ENCODE results near the gene B9D1. TPM values are rescaled to one million over a fixed set of nuclear protein-coding genes. Genes with fewer than 3 reads are reported as not detected.

B9D1 gene
- total RNA-seq, 1 experiment from 2014 or later, result 16.2 TPM

- DNase-seq (ENCODE audit: low read depth), result no peak
Measured at GRCh38 chr17:19388791-19389785, 26.6 kb upstream of the B9D1 start.

DNA sequence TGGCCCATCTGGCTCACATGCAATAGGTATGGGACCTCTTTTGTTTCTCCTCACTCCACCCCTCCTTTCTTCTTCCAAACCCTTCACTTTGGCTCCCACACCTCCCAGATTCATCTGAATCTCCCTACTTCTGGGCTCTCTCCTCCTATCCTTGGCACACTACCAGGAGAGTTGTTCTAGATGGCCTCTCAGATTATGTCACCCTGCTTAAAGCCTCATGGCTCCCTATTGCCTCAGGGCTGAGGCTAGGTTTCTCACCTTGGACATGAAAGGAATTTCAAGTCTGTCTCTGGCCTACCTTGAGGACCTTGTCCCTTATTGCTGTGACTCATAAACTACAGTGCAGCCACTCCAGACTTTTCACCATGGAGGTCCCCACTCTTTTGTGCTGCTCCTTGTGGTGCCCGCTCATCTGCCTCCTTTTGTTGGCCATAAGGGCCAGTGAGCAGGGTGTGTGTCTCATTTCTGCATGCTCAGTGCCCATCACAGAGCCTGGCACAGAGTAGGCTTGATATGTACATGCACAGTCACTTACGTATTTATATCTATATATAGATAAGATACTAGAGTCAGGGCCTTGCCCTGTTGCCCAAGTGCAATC, 25.5 kb upstream of the B9D1 start:
- DNase-seq (ENCODE audit: low read depth), result peak; percentile 58

DNA sequence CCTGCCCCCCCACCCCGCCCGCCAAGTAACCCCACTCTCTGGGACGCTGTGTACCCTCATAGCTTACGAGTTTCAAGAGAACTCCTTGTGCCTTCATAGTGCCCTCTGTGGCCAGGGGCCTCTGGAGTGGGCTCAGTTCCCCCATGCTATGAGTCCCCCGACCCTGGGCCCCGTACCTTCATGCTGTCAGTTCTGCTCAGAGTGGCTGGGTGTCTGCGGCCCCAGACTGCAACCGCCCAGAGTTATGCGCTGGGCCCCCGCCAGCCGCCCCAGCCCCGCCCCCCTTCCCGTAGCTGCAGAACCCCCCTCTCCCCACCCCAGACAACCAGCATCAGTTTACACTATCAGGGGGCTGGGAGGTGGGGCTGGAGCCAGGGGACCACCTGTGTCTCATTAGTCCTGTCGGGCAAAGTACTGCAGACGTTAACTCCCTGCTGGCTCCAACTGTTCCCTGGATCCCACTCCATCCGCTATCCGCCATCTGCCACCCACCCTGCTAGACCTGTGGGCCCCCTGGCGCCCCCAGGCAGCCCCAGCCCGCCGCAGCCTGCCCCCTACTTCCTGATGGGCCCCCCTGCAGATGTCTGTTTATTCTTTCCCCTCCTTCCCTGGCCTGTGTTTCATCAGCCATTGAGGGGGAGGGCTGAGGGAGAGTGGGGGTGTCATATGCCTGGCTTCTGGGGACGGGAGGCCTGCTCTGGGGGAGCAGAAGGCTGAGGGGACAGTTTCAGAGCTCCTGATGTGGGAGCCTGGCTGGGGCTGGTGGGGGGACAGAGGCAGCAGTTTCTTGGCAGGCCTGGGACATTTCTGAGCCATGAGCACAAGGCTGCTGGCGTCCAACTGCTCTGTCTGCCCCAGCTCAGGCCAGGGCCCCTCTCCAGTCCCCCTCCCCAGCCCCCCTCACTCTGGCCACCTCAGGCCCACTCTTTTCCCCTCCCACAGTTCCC, 24.7 kb upstream of the B9D1 start, which contains the start of gene MFAP4:
MFAP4 (minus strand) TSS at position 217 of the 947 bp plus-strand sequence; CDS start at position 182, 35 bp downstream.
- DNase-seq (ENCODE audit: low read depth), result peak; percentile 71

DNA sequence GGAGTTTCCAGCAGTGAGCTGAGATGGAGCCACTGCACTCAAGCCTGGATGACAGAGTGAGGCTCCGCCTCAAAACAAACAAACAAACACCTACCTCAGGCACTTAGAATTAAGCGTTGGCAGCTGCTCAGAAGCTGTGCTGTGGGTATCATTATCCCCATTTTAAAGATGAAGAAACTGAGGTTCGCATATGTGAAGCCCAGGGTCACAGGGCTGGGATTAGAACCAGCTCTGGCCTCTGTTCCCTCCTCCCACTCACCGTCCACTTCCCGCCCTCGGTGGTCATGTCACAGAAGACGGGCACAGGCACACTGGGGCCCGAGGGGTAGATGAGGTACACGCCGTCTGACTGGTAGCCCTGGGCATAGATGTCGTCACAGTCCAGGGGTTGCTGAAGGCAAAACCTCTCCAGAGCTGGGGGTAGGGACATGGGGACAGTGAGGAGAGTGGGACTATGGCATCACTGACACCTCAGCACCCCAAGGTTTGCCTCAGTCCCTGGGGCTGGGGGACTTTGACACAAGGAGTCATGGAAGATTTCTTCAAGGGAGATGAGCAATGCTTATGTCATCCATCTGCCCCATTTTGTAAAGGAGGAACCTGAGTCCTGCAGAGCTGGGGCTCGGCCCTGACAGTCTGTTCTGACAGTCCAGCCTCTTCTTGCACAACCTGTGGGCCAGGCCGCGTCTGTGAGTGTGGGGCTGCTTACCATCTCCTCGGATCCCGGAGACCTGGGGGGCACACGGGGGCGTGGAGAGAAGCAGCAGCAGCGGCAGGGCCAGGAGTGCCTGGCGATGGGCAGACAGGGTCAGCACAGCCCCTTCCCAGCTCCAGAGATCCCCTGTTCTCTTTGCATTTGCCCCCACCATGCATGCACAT, 23.8 kb upstream of the B9D1 start:
- peak; percentile 77 for DNase-seq (ENCODE audit: low read depth)

- DNase-seq (ENCODE audit: low read depth), result no peak
Measured at GRCh38 chr17:19385521-19385983, 23.0 kb upstream of the B9D1 start.

- DNase-seq (ENCODE audit: low read depth), result peak; percentile 82
Measured at GRCh38 chr17:19384723-19385391, 22.3 kb upstream of the B9D1 start.

DNA sequence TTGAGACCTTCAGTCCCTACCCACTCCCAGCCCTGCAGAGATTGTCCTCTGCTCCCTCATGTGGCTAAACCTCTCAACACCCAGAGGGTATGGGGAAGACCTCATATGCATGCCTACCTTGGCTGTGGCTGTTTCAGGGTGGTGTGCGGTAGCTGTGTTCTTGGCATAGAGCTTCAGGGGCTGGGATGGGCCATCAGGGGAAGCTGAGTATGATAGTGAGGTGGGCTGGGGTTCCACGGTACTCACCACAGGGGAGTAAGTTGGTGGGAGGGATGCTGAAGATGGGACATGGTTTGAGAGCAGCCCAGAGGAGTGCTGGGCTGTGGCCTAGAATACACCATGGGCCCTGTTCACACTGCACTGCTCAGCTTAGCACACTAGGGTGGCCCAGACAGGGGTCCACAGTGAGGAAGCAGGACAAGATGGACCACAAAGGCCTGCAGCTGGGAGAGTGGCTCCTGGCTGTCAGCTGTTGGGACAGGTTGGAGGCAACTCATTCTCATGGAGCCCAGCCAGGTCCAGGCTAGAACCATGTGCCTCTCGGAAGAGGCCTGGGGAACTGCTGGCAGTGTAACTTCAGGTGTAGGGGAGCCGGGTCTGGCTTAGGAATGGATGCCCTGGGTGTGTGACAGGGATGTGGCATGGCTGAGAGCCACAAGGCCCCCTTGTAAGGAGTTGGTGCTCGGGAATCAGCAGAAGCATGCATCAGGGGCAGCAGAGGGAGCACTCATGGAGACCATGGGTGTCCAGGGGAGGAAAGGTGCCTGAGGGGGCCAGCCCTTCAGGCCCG, 21.4 kb upstream of the B9D1 start:
- DNase-seq (ENCODE audit: low read depth), result no peak

GRCh38 chr17:19382531-19383444, 20.3 kb upstream of the B9D1 start:
- no peak for DNase-seq (ENCODE audit: low read depth)

GRCh38 chr17:19381741-19382444, 19.4 kb upstream of the B9D1 start:
- DNase-seq (ENCODE audit: low read depth), result no peak

DNA sequence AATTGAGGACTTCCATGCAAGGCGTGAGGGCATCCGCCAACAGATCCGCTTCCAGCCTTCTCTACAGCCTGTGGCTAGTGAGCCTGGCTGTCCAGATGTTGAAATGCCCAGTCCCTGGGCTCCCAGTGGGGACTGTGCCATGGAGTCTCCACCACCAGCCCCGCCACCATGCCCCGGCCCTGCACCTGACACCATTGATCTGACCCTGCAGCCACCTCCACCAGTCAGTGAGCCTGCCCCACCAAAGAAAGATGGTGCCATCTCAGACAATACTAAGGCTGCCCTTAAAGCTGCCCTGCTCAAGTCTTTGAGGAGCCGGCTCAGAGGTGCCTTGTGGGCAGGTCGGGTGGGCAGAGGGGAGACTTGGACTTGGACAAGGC, 18.8 kb upstream of the B9D1 start:
- DNase-seq (ENCODE audit: low read depth), result no peak

GRCh38 chr17:19380481-19381301, 18.2 kb upstream of the B9D1 start:
- no peak for DNase-seq (ENCODE audit: low read depth)

- no peak for DNase-seq (ENCODE audit: low read depth)
Measured at GRCh38 chr17:19379361-19380065, 17.0 kb upstream of the B9D1 start.

DNA sequence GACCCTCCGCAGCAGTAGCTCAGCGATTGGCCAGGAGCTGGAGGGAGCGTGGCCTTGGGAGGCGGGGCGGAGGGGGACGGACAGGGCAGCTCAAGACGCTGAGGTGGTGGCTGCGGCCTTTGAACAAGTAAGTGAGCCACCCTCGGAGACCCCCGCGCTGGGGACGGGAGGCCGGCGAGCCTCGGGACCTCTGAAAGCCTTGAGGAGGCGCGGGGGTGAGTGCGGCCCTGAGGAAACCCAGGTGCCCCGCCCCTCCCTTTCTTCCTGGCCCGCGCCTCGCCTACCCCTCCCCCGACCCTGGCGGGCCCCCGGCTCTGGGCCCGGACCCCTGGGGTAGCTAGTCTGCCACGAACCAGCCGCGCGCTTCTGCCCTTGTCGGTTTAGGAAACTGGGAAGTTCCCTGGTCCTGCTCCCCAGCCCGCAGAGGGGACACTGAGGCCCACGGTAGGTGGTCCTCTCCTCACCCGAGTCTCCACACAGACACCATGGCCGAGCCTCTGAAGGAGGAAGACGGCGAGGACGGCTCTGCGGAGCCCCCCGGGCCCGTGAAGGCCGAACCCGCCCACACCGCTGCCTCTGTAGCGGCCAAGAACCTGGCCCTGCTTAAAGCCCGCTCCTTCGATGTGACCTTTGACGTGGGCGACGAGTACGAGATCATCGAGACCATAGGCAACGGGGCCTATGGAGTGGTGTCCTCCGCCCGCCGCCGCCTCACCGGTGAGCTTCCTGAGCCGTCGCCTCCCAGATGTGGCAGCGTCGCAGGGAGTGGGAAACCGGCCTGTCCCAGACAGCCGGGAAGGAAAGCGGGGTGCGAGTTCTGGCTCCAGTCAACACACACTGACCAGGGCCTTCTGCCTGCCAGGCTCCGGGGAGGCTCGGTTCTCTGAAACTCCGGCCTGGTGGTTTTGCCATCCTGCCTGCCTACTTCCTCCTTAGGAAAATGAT, 16.2 kb upstream of the B9D1 start, which contains the start of gene MAPK7:
MAPK7 (plus strand) TSS at position 83 of the 945 bp plus-strand sequence; CDS start at position 486, 403 bp downstream.
- DNase-seq (ENCODE audit: low read depth), result no peak

DNA sequence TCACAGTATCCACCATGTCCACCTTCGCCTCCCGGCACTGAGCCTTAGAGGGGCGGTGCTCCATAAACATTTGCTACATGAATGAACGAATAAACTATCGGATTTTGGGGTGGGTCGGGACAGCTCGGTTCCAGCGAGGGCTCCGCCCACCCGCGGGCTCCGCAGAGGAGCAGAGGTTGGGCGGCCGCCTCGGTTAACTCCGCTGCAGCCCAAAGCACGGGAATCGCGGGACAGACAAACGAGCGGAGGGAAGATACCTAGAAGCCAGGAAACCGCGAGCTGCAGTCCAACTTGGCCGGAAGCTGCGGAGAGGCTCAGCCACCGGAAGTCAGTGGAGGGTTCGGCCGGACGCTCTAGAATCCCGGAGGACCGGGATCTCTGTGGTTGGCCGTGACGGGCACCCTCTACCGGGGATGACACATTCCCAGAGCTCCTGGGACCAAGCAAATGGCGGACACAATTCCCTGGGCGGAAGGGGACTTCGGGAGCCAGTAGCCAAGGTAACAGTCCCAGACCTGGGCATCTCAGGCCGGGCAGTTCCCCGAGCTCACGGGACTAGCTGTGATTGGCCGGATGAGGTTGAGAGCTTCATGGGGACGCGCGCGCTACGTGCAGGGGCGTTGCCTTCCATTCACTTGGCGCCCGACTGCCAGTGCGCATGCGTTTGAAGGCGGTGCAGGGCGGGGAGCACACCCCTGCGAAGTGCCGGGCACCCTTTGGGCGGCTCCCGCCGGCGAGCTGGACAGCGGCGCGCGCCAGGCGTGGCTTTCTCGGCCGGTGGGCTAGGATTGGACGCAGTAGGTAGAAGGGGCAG, 15.3 kb upstream of the B9D1 start:
- peak; percentile 97 for DNase-seq (ENCODE audit: low read depth)
